Measurements from ENCODE around the gene RNFT2. TPM values are rescaled to one million over a fixed set of nuclear protein-coding genes. Genes with fewer than 3 reads are reported as not detected.
A peak's percentile ranks its signal among the peaks of the same experiment; 100 is the strongest.

The RNFT2 gene
- total RNA-seq, 1 donor from 2014 or later = 9.6 TPM

- H3K4me1 Mint-ChIP-seq (ENCODE audit: unreplicated experiment) = no peaks in the 10 kb centered on the region
- DNase-seq (ENCODE audit: extremely low spot score, unreplicated experiment) = no peak
- peak overlapping the region; percentile 52 for H3K4me3 Mint-ChIP-seq (ENCODE audit: unreplicated experiment)
- peaks cover 2% of the 10 kb centered on the region for H3K36me3 Mint-ChIP-seq (ENCODE audit: unreplicated experiment)
- no peaks in the 10 kb centered on the region for H3K27me3 Mint-ChIP-seq (ENCODE audit: unreplicated experiment)
- no peak for TF ChIP-seq CTCF (IDR thresholded peaks at IDR 0.05)
- no peaks in the 10 kb centered on the region for H3K9me3 Mint-ChIP-seq (ENCODE audit: unreplicated experiment)
- no peak overlapping the region for H3K27ac Mint-ChIP-seq (ENCODE audit: unreplicated experiment)
Observed at GRCh38 chr12:116759783-116760621, 21.9 kb downstream of the RNFT2 start.

- Mint-ChIP-seq H3K4me1 (ENCODE audit: unreplicated experiment) (no peaks in the 10 kb centered on the region), H3K27ac (ENCODE audit: unreplicated experiment) (no peak overlapping the region), H3K36me3 (ENCODE audit: unreplicated experiment) (peaks cover 2% of the 10 kb centered on the region), H3K27me3 (ENCODE audit: unreplicated experiment) (no peaks in the 10 kb centered on the region), H3K9me3 (ENCODE audit: unreplicated experiment) (no peaks in the 10 kb centered on the region), H3K4me3 (ENCODE audit: unreplicated experiment) (peak overlapping the region; percentile 33)
- no peak for TF ChIP-seq CTCF (IDR thresholded peaks at IDR 0.05)
- no peak for DNase-seq (ENCODE audit: extremely low spot score, unreplicated experiment)
Observed at GRCh38 chr12:116760622-116761020, 22.5 kb downstream of the RNFT2 start.

- no peak for DNase-seq (ENCODE audit: extremely low spot score, unreplicated experiment)
- TF ChIP-seq CTCF (IDR thresholded peaks at IDR 0.05) = no peak
- Mint-ChIP-seq H3K36me3 (ENCODE audit: unreplicated experiment) (no peaks in the 10 kb centered on the region), H3K4me3 (ENCODE audit: unreplicated experiment) (no peak overlapping the region), H3K27me3 (ENCODE audit: unreplicated experiment) (no peaks in the 10 kb centered on the region), H3K4me1 (ENCODE audit: unreplicated experiment) (no peaks in the 10 kb centered on the region), H3K9me3 (ENCODE audit: unreplicated experiment) (no peaks in the 10 kb centered on the region), H3K27ac (ENCODE audit: unreplicated experiment) (no peak overlapping the region)
Observed at GRCh38 chr12:116761499-116761898, 23.4 kb downstream of the RNFT2 start.

GRCh38 chr12:116765271-116765670 lies 27.2 kb downstream of the RNFT2 start:
- Mint-ChIP-seq H3K27ac (ENCODE audit: unreplicated experiment) (no peak overlapping the region), H3K4me1 (ENCODE audit: unreplicated experiment) (no peaks in the 10 kb centered on the region), H3K4me3 (ENCODE audit: unreplicated experiment) (no peak overlapping the region), H3K27me3 (ENCODE audit: unreplicated experiment) (no peaks in the 10 kb centered on the region), H3K9me3 (ENCODE audit: unreplicated experiment) (no peaks in the 10 kb centered on the region), H3K36me3 (ENCODE audit: unreplicated experiment) (no peaks in the 10 kb centered on the region)
- no peak for DNase-seq (ENCODE audit: extremely low spot score, unreplicated experiment)
- no peak for TF ChIP-seq CTCF (IDR thresholded peaks at IDR 0.05)

GRCh38 chr12:116766285-116766684 lies 28.2 kb downstream of the RNFT2 start:
- Mint-ChIP-seq H3K36me3 (ENCODE audit: unreplicated experiment) (no peaks in the 10 kb centered on the region), H3K4me1 (ENCODE audit: unreplicated experiment) (no peaks in the 10 kb centered on the region), H3K4me3 (ENCODE audit: unreplicated experiment) (no peak overlapping the region), H3K27me3 (ENCODE audit: unreplicated experiment) (no peaks in the 10 kb centered on the region), H3K9me3 (ENCODE audit: unreplicated experiment) (no peaks in the 10 kb centered on the region), H3K27ac (ENCODE audit: unreplicated experiment) (no peak overlapping the region)
- no peak for DNase-seq (ENCODE audit: extremely low spot score, unreplicated experiment)
- TF ChIP-seq CTCF (IDR thresholded peaks at IDR 0.05) = no peak

Measured in osteocyte (in vitro differentiated cells).